Neural progenitor cell (in vitro differentiated cells): Measurements from ENCODE around the gene CASP4. TPM values are rescaled to one million over a fixed set of nuclear protein-coding genes. Genes with fewer than 3 reads are reported as not detected.

Experiments used
- DNase-seq: peaks from one replicate; pipeline ENCODE4 v3.0.0-alpha.2; 2016; ENCODE audit warnings: low spot score
- H2AFZ ChIP-seq: fragments of 200-600 bp; sonication (generic); replicated peaks from 2 replicates; pipeline ENCODE4 v1.6.1; 2016; ENCODE audit warnings: antibody characterized with exemption
- H3F3A ChIP-seq: fragments of 200-600 bp; sonication (generic); 2 replicates; pipeline ENCODE4 v1.6.1; 2016; ENCODE audit warnings: antibody characterized with exemption, low read depth
- H3K27ac ChIP-seq: fragments of 200-600 bp; sonication (generic); 2 replicates; pipeline ENCODE4 v1.5.1; 2016; ENCODE audit warnings: mild to moderate bottlenecking
- H3K27me3 ChIP-seq: fragments of 200-600 bp; sonication (generic); 2 replicates; pipeline ENCODE4 v1.6.1; 2016; ENCODE audit warnings: mild to moderate bottlenecking, moderate library complexity
- H3K36me3 ChIP-seq: fragments of 200-600 bp; sonication (generic); 2 replicates; pipeline ENCODE4 v1.5.1; 2016
- H3K4me1 ChIP-seq: fragments of 200-600 bp; sonication (generic); 2 replicates; pipeline ENCODE4 v1.6.1; 2016; ENCODE audit warnings: mixed run types
- H3K4me2 ChIP-seq: fragments of 200-600 bp; sonication (generic); 2 replicates; pipeline ENCODE4 v1.6.1; 2016
- H3K4me3 ChIP-seq: fragments of 200-600 bp; sonication (generic); 2 replicates; pipeline ENCODE4 v1.5.1; 2016
- H3K79me2 ChIP-seq: fragments of 200-600 bp; sonication (generic); 2 replicates; pipeline ENCODE4 v1.6.1; 2016; ENCODE audit warnings: low read depth
- H3K9ac ChIP-seq: fragments of 200-600 bp; sonication (generic); 2 replicates; pipeline ENCODE4 v1.6.1; 2016
- H3K9me3 ChIP-seq: fragments of 200-600 bp; sonication (generic); 2 replicates; pipeline ENCODE4 v1.5.1; 2016; ENCODE audit warnings: low read depth
- H4K20me1 ChIP-seq: fragments of 200-600 bp; sonication (generic); 2 replicates; pipeline ENCODE4 v1.6.1; 2016; ENCODE audit warnings: low read depth
- H3K27ac Mint-ChIP-seq: 3 replicates; pipeline ENCODE4 v1.8.0; 2021; ENCODE audit warnings: mixed read lengths
- H3K27me3 Mint-ChIP-seq: 2 replicates; pipeline ENCODE4 v1.8.0; 2022; ENCODE audit warnings: low read depth, mild to moderate bottlenecking, inconsistent platforms, moderate library complexity, mixed read lengths; ENCODE audit not compliant: insufficient read depth
- H3K36me3 Mint-ChIP-seq: 3 replicates; pipeline ENCODE4 v1.8.0; 2021; ENCODE audit warnings: mixed read lengths
- H3K4me1 Mint-ChIP-seq: 3 replicates; pipeline ENCODE4 v1.8.0; 2021; ENCODE audit warnings: mixed read lengths
- H3K4me3 Mint-ChIP-seq: 3 replicates; pipeline ENCODE4 v1.8.0; 2021; ENCODE audit warnings: mild to moderate bottlenecking, moderate library complexity, mixed read lengths
- H3K9me3 Mint-ChIP-seq: 3 replicates; pipeline ENCODE4 v1.8.0; 2020; ENCODE audit warnings: mixed read lengths
- EZH2 ChIP-seq: fragments of 200-600 bp; sonication (generic); IDR thresholded peaks from 2 replicates; pipeline ENCODE4 v1.6.1; 2017; ENCODE audit warnings: antibody characterized with exemption, mild to moderate bottlenecking, moderate library complexity
- EZH2phosphoT487 ChIP-seq: fragments of 200-600 bp; sonication (generic); IDR thresholded peaks from 2 replicates; pipeline ENCODE4 v1.6.1; 2017; ENCODE audit warnings: antibody characterized with exemption
- total RNA-seq: library from RNA; depleted of rRNA; stranded (reverse); fragments of >200 nt; gene quantifications from 2 replicates; pipeline ENCODE4 v1.2.3, GENCODE V29; 2015; ENCODE audit warnings: low replicate concordance
- TF ChIP-seq, protein P1 (sequence below): fragments of 200-600 bp; sonication (generic); IDR thresholded peaks from 2 replicates; pipeline ENCODE4 v1.5.1; 2017; ENCODE audit warnings: antibody characterized with exemption, mild to moderate bottlenecking

CASP4 gene
- total RNA-seq, 1 donor from 2014 or later: not detected

DNA sequence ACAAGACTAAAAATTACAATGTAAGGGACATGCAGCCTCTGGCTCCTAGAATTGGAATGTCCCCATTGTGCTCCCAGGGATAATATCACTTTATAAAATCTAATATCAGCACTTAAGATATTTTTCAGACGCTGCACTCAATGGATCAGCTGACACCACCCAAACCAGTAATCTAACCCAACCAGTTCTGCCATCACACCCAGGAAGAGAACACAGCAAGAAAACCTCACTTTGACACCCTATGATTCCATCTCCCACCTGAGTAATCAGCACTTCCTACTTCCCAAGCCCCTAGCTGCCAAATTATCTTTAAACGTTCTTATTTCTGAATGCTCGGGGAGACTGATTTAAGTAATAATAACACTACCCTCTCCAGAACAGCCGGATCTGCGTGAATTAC lies 2.6 kb downstream of the CASP4 start:
- TF ChIP-seq EZH2phosphoT487: no peak
- TF ChIP-seq, protein P1, sequence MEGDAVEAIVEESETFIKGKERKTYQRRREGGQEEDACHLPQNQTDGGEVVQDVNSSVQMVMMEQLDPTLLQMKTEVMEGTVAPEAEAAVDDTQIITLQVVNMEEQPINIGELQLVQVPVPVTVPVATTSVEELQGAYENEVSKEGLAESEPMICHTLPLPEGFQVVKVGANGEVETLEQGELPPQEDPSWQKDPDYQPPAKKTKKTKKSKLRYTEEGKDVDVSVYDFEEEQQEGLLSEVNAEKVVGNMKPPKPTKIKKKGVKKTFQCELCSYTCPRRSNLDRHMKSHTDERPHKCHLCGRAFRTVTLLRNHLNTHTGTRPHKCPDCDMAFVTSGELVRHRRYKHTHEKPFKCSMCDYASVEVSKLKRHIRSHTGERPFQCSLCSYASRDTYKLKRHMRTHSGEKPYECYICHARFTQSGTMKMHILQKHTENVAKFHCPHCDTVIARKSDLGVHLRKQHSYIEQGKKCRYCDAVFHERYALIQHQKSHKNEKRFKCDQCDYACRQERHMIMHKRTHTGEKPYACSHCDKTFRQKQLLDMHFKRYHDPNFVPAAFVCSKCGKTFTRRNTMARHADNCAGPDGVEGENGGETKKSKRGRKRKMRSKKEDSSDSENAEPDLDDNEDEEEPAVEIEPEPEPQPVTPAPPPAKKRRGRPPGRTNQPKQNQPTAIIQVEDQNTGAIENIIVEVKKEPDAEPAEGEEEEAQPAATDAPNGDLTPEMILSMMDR: no peak
- no peak for TF ChIP-seq EZH2
- no peak overlapping the region for H3K4me3 ChIP-seq
- no peak overlapping the region for H3K4me2 ChIP-seq
- H3K27ac ChIP-seq: no peak overlapping the region
- H3K9me3 Mint-ChIP-seq: peaks cover 4% of the 10 kb centered on the region
- peaks cover 4% of the 10 kb centered on the region for H3K27me3 Mint-ChIP-seq
- H3K27me3 ChIP-seq: no peaks in the 10 kb centered on the region
- no peak for DNase-seq
- no peak overlapping the region for H3K4me3 Mint-ChIP-seq
- no peaks in the 10 kb centered on the region for H3F3A ChIP-seq
- no peak overlapping the region for H3K9ac ChIP-seq
- H2AFZ ChIP-seq: no peak overlapping the region
- no peaks in the 10 kb centered on the region for H4K20me1 ChIP-seq
- no peaks in the 10 kb centered on the region for H3K79me2 ChIP-seq
- H3K4me1 Mint-ChIP-seq: no peaks in the 10 kb centered on the region
- H3K9me3 ChIP-seq: peaks cover 7% of the 10 kb centered on the region
- H3K36me3 ChIP-seq: peaks cover 3% of the 10 kb centered on the region
- H3K4me1 ChIP-seq: peaks cover 8% of the 10 kb centered on the region
- no peaks in the 10 kb centered on the region for H3K36me3 Mint-ChIP-seq
- H3K27ac Mint-ChIP-seq: no peak overlapping the region

DNA sequence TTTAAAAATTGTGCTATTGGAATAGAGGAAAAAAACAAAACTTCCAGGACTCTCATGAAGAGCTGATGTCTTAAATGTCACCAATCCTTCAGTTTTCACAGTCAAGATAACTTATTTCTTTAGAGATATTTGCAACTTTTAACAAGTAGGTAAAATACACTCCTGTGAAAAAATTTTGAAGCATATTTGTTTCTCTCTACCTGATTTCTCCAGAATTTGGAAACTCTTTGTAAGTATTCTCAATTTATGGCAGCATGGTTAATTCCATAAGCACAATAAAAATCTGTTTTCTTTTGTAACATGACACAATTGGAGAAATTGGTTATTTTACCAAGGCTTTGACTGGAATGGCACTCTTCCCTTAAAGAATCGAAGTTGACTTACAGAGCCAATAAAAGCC lies 4.1 kb downstream of the CASP4 start:
- peaks cover 7% of the 10 kb centered on the region for H3K9me3 ChIP-seq
- H3F3A ChIP-seq: no peaks in the 10 kb centered on the region
- DNase-seq: no peak
- no peaks in the 10 kb centered on the region for H4K20me1 ChIP-seq
- H3K4me2 ChIP-seq: no peak overlapping the region
- no peak overlapping the region for H2AFZ ChIP-seq
- H3K27ac Mint-ChIP-seq: no peak overlapping the region
- H3K4me3 Mint-ChIP-seq: no peak overlapping the region
- no peak overlapping the region for H3K27ac ChIP-seq
- H3K36me3 Mint-ChIP-seq: no peaks in the 10 kb centered on the region
- TF ChIP-seq EZH2phosphoT487 (no peak), EZH2 (no peak)
- TF ChIP-seq, protein P1: no peak
- H3K79me2 ChIP-seq: no peaks in the 10 kb centered on the region
- no peaks in the 10 kb centered on the region for H3K4me1 Mint-ChIP-seq
- H3K27me3 ChIP-seq: no peaks in the 10 kb centered on the region
- no peak overlapping the region for H3K4me3 ChIP-seq
- H3K27me3 Mint-ChIP-seq: peaks cover 4% of the 10 kb centered on the region
- peaks cover 5% of the 10 kb centered on the region for H3K4me1 ChIP-seq
- peaks cover 3% of the 10 kb centered on the region for H3K36me3 ChIP-seq
- no peak overlapping the region for H3K9ac ChIP-seq
- peaks cover 4% of the 10 kb centered on the region for H3K9me3 Mint-ChIP-seq

DNA sequence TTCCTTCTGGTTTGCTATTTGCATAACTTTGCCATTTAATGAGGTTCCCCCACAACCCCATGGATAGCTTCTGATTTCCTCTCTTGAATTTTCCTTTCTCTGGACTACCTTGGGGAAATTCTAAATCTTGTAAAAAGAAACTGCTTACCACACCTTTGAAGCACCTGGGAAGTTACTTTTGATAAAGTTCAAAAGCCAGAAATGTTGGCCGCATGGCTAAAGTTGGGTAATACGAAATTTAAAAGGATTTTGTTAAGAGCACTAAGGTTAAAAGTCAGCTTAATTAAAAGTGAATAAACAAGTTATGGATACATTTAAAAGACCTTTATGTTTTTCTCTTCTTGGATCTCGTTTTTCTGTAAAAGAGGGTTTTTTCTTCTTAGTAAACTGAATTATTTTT lies 5.5 kb downstream of the CASP4 start:
- Histone ChIP-seq H3K9ac (no peak overlapping the region), H3K4me3 (no peak overlapping the region), H3K27ac (no peak overlapping the region), H3K9me3 (peaks cover 7% of the 10 kb centered on the region), H3F3A (no peaks in the 10 kb centered on the region), H3K4me2 (no peak overlapping the region), H3K36me3 (peaks cover 3% of the 10 kb centered on the region), H3K4me1 (no peaks in the 10 kb centered on the region), H4K20me1 (no peaks in the 10 kb centered on the region), H2AFZ (no peak overlapping the region), H3K79me2 (no peaks in the 10 kb centered on the region), H3K27me3 (no peaks in the 10 kb centered on the region)
- H3K36me3 Mint-ChIP-seq: no peaks in the 10 kb centered on the region
- H3K4me1 Mint-ChIP-seq: no peaks in the 10 kb centered on the region
- H3K4me3 Mint-ChIP-seq: no peak overlapping the region
- peaks cover 4% of the 10 kb centered on the region for H3K9me3 Mint-ChIP-seq
- H3K27ac Mint-ChIP-seq: no peak overlapping the region
- TF ChIP-seq, protein P1: no peak
- TF ChIP-seq EZH2phosphoT487: no peak
- TF ChIP-seq EZH2: no peak
- peaks cover 4% of the 10 kb centered on the region for H3K27me3 Mint-ChIP-seq
- no peak for DNase-seq

DNA sequence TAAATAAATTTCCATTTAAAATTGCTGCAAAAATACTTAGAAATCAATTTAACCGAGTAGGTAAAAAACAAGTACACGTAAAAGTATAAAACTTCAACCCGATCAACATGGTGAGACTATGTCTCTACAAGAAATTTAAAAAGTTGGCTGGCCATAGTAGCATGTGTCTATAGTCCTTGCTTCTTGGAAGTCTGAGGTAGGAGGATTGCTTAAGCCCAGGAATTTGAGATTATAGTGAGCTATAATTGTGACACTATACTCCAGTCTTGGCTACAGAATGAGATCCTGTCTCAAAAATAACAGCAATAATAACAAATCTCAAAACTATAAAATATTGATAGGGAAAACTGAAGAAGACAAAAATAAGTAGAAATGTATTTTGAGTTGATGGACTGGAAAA lies 11.1 kb downstream of the CASP4 start:
- Histone ChIP-seq H3K27ac (no peak overlapping the region), H3K4me3 (no peak overlapping the region), H3K79me2 (no peaks in the 10 kb centered on the region), H3K36me3 (no peaks in the 10 kb centered on the region), H3K27me3 (no peaks in the 10 kb centered on the region), H3F3A (no peaks in the 10 kb centered on the region), H3K9me3 (no peaks in the 10 kb centered on the region), H3K4me1 (no peaks in the 10 kb centered on the region), H2AFZ (no peak overlapping the region), H3K4me2 (no peak overlapping the region), H3K9ac (no peak overlapping the region), H4K20me1 (no peaks in the 10 kb centered on the region)
- no peak for TF ChIP-seq EZH2
- no peak for TF ChIP-seq EZH2phosphoT487
- TF ChIP-seq, protein P1: no peak
- Mint-ChIP-seq H3K4me1 (no peaks in the 10 kb centered on the region), H3K27ac (no peak overlapping the region), H3K36me3 (no peaks in the 10 kb centered on the region), H3K9me3 (no peaks in the 10 kb centered on the region), H3K27me3 (no peaks in the 10 kb centered on the region), H3K4me3 (no peak overlapping the region)
- DNase-seq: no peak
